Liver (tissue), 9 donors: ENCODE data around the gene TAS2R16. TPM values are rescaled to one million over a fixed set of nuclear protein-coding genes. Genes with fewer than 3 reads are reported as not detected.

Source experiments
- DNase-seq: peaks from one replicate; pipeline ENCODE4 v3.0.0-alpha.2; 2017; ENCODE audit warnings: low spot score
- H3K27ac ChIP-seq, 2 donors: one replicate each; pipeline ENCODE4 v1.7.0; 2013; ENCODE audit warnings: inconsistent platforms in 2 of 2, low read length in 2 of 2, control low read depth in 1 of 2, low read depth in 1 of 2, mild to moderate bottlenecking in 1 of 2
- H3K27me3 ChIP-seq, 4 donors: one replicate each; pipeline versions ENCODE4 v1.6.1 to v1.7.0; 2013; ENCODE audit warnings: low read length in 3 of 4, inconsistent platforms in 1 of 4, mild to moderate bottlenecking in 1 of 4, moderate library complexity in 1 of 4; ENCODE audit not compliant: control insufficient read depth in 4 of 4, insufficient read depth in 4 of 4
- H3K36me3 ChIP-seq, 4 donors: one replicate each; pipeline versions ENCODE4 v1.6.1 to v1.7.0; 2013; ENCODE audit warnings: low read length in 3 of 4, mild to moderate bottlenecking in 3 of 4, low read depth in 1 of 4, moderate library complexity in 1 of 4; ENCODE audit not compliant: control insufficient read depth in 4 of 4, insufficient read depth in 3 of 4
- H3K4me1 ChIP-seq, 4 donors: one replicate each; pipeline versions ENCODE4 v1.6.1 to v1.7.0; 2013; ENCODE audit warnings: low read length in 3 of 4, mild to moderate bottlenecking in 3 of 4, moderate library complexity in 1 of 4; ENCODE audit not compliant: control insufficient read depth in 4 of 4, insufficient read depth in 4 of 4
- H3K4me3 ChIP-seq, 3 donors: one replicate each; pipeline versions ENCODE4 v1.6.1 to v1.7.0; 2013; ENCODE audit warnings: low read length in 3 of 3, control low read depth in 1 of 3, low read depth in 1 of 3, mild to moderate bottlenecking in 1 of 3
- H3K9ac ChIP-seq, 2 donors: one replicate each; pipeline ENCODE4 v1.7.0; 2013; ENCODE audit warnings: low read length in 2 of 2, mild to moderate bottlenecking in 2 of 2, moderate library complexity in 2 of 2, control low read depth in 1 of 2, low read depth in 1 of 2
- H3K9me3 ChIP-seq, 4 donors: one replicate each; pipeline versions ENCODE4 v1.6.1 to v1.7.0; 2013; ENCODE audit warnings: low read length in 3 of 4; ENCODE audit not compliant: control insufficient read depth in 4 of 4
- EGR1 ChIP-seq, 2 donors: IDR thresholded peaks; 2 replicates each; pipeline ENCODE4 v1.6.1; 2016 to 2018; ENCODE audit warnings: antibody characterized with exemption in 2 of 2, low read depth in 2 of 2
- FOXA1 ChIP-seq: IDR thresholded peaks from 2 replicates; pipeline ENCODE4 v1.6.1; 2016; ENCODE audit warnings: antibody characterized with exemption
- FOXA2 ChIP-seq: IDR thresholded peaks from 2 replicates; pipeline ENCODE4 v1.6.1; 2016; ENCODE audit warnings: antibody characterized with exemption
- GABPA ChIP-seq, 2 donors: IDR thresholded peaks in 1 of 2; conservative IDR thresholded peaks in 1 of 2; 2 replicates each; pipeline ENCODE4 v1.6.1; 2016; ENCODE audit warnings: antibody characterized with exemption in 2 of 2, mild to moderate bottlenecking in 1 of 2, moderate library complexity in 1 of 2
- HNF4A ChIP-seq, 2 donors: conservative IDR thresholded peaks; 2 replicates each; pipeline ENCODE4 v1.6.1; 2016; ENCODE audit warnings: antibody characterized with exemption in 2 of 2, mild to moderate bottlenecking in 2 of 2
- JUND ChIP-seq, 2 donors: IDR thresholded peaks; 2 replicates each; pipeline ENCODE4 v1.6.1; 2016; ENCODE audit warnings: antibody characterized with exemption in 2 of 2
- NR2F2 ChIP-seq: IDR thresholded peaks from 2 replicates; pipeline ENCODE4 v1.6.1; 2016; ENCODE audit warnings: antibody characterized with exemption
- RAD21 ChIP-seq, 2 donors: IDR thresholded peaks; 2 replicates each; pipeline ENCODE4 v1.6.1; 2016; ENCODE audit warnings: antibody characterized with exemption in 2 of 2, mild to moderate bottlenecking in 2 of 2
- REST ChIP-seq: IDR thresholded peaks from 2 replicates; pipeline ENCODE4 v1.6.1; 2016; ENCODE audit warnings: antibody characterized with exemption, mild to moderate bottlenecking
- RXRA ChIP-seq, 2 donors: IDR thresholded peaks; 2 replicates each; pipeline ENCODE4 v1.6.1; 2017 to 2018; ENCODE audit warnings: antibody characterized with exemption in 2 of 2, mild to moderate bottlenecking in 1 of 2
- SP1 ChIP-seq: IDR thresholded peaks from 2 replicates; pipeline ENCODE4 v1.6.1; 2018; ENCODE audit warnings: antibody characterized with exemption, mild to moderate bottlenecking
- TAF1 ChIP-seq: conservative IDR thresholded peaks from 2 replicates; pipeline ENCODE4 v1.6.1; 2016; ENCODE audit warnings: antibody characterized with exemption, mild to moderate bottlenecking
- YY1 ChIP-seq: IDR thresholded peaks from 2 replicates; pipeline ENCODE4 v1.6.1; 2016; ENCODE audit warnings: antibody characterized with exemption, mild to moderate bottlenecking
- polyA plus RNA-seq, 2 donors: library from polyadenylated mRNA; stranded (reverse) in 1 of 2; unstranded in 1 of 2; fragments of 200-250 nt in 1 of 2; fragments of >200 nt in 1 of 2; fragmentation: Nextera tagmentation in 1 of 2; extraction: Ambion mirVana in 1 of 2; gene quantifications; one replicate each; pipeline versions ENCODE4 v1.2.1 to v1.2.3, GENCODE V29; 2013 to 2015
- total RNA-seq, 2 donors: library from RNA; depleted of rRNA; stranded (reverse); fragments of >200 nt; gene quantifications; one replicate each; pipeline ENCODE4 v1.2.3, GENCODE V29; 2014
- TF ChIP-seq, protein P1 (sequence below): IDR thresholded peaks from 2 replicates; pipeline ENCODE4 v1.6.1; 2016; ENCODE audit warnings: antibody characterized with exemption
- TF ChIP-seq, protein P2 (sequence below): fragments of 150-350 bp; IDR thresholded peaks from 2 replicates; pipeline ENCODE4 v1.5.1; 2017; ENCODE audit warnings: improper control_type of control experiment, low read depth, low read length; ENCODE audit not compliant: missing input control
- TF ChIP-seq, protein P3 (sequence below): IDR thresholded peaks from 2 replicates; pipeline ENCODE4 v1.6.1; 2016; ENCODE audit warnings: antibody characterized with exemption
- donor health status: healthy.
- donor health status: healthy.
- donor health status: healthy.
- donor health status: healthy.
- donor health status: healthy.

The TAS2R16 gene
- total RNA-seq (not detected), polyA plus RNA-seq (not detected)

GRCh38 chr7:122995600-122995999 is at the start of gene TAS2R16:
TSS of gene TAS2R16 (minus strand) at chr7:122995700. CDS start at chr7:122995634, 66 bp downstream.
- no peak for DNase-seq
- TF ChIP-seq REST (no peak), EGR1 (IDR thresholded peaks at IDR 0.05; ENCODE audit: low read depth in 2 of 2) (no peak), TAF1 (no peak), YY1 (no peak), FOXA1 (no peak), GABPA (IDR thresholded peaks at IDR 0.05 in 1 of 2, conservative IDR thresholded peaks at IDR 0.05 in 1 of 2) (no peak), RXRA (IDR thresholded peaks at IDR 0.05) (no peak), HNF4A (conservative IDR thresholded peaks at IDR 0.05) (no peak), NR2F2 (no peak), RAD21 (IDR thresholded peaks at IDR 0.05) (no peak), FOXA2 (no peak), SP1 (no peak)
- TF ChIP-seq, protein P1, sequence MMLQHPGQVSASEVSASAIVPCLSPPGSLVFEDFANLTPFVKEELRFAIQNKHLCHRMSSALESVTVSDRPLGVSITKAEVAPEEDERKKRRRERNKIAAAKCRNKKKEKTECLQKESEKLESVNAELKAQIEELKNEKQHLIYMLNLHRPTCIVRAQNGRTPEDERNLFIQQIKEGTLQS = no peak
- TF ChIP-seq, protein P2, sequence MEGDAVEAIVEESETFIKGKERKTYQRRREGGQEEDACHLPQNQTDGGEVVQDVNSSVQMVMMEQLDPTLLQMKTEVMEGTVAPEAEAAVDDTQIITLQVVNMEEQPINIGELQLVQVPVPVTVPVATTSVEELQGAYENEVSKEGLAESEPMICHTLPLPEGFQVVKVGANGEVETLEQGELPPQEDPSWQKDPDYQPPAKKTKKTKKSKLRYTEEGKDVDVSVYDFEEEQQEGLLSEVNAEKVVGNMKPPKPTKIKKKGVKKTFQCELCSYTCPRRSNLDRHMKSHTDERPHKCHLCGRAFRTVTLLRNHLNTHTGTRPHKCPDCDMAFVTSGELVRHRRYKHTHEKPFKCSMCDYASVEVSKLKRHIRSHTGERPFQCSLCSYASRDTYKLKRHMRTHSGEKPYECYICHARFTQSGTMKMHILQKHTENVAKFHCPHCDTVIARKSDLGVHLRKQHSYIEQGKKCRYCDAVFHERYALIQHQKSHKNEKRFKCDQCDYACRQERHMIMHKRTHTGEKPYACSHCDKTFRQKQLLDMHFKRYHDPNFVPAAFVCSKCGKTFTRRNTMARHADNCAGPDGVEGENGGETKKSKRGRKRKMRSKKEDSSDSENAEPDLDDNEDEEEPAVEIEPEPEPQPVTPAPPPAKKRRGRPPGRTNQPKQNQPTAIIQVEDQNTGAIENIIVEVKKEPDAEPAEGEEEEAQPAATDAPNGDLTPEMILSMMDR = no peak
- TF ChIP-seq, protein P3, sequence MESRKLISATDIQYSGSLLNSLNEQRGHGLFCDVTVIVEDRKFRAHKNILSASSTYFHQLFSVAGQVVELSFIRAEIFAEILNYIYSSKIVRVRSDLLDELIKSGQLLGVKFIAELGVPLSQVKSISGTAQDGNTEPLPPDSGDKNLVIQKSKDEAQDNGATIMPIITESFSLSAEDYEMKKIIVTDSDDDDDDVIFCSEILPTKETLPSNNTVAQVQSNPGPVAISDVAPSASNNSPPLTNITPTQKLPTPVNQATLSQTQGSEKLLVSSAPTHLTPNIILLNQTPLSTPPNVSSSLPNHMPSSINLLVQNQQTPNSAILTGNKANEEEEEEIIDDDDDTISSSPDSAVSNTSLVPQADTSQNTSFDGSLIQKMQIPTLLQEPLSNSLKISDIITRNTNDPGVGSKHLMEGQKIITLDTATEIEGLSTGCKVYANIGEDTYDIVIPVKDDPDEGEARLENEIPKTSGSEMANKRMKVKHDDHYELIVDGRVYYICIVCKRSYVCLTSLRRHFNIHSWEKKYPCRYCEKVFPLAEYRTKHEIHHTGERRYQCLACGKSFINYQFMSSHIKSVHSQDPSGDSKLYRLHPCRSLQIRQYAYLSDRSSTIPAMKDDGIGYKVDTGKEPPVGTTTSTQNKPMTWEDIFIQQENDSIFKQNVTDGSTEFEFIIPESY = no peak
- no peaks in the 10 kb centered on the region for H3K9me3 ChIP-seq
- H3K4me3 ChIP-seq = no peak within 1 kb of the TSS
- H3K9ac ChIP-seq = no peak within 1 kb of the TSS
- H3K27ac ChIP-seq = no peak within 1 kb of the TSS
- no peaks in the 10 kb centered on the region for H3K4me1 ChIP-seq
- no peaks in the 10 kb centered on the region for H3K27me3 ChIP-seq
- H3K36me3 ChIP-seq = no peaks in the 10 kb centered on the region

DNA sequence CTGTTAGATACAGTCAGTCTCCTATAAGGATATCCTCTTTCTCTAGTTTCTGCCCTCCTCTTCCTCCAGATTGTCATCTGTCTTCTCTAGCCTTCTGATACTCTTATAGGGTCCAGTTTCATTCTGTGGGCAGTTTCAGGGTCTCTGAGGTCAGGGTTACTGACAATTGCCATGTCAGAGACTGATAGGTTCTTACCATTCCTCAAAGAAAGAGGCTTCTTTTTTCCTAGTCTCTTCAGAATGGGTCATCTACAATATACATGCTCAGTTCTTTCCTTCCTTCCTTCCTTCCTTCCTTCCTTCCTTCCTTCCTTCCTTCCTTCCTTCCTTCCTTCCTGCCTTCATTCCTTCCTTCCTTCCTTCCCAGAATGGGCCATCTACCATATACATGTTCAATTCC is 48.1 kb upstream of the TAS2R16 start:
- Histone ChIP-seq H3K27me3 (no peaks in the 10 kb centered on the region), H3K9ac (no peak overlapping the region), H3K27ac (no peak overlapping the region), H3K4me3 (no peak overlapping the region), H3K4me1 (no peaks in the 10 kb centered on the region), H3K9me3 (no peaks in the 10 kb centered on the region), H3K36me3 (no peaks in the 10 kb centered on the region)
- no peak for DNase-seq
- TF ChIP-seq NR2F2 (no peak), FOXA1 (no peak), HNF4A (conservative IDR thresholded peaks at IDR 0.05) (no peak), REST (no peak), JUND (IDR thresholded peaks at IDR 0.05) (no peak)
- TF ChIP-seq, protein P1 = no peak
- TF ChIP-seq, protein P3 = no peak
